ENCODE results near the gene TMEM50B. TPM values are rescaled to one million over a fixed set of nuclear protein-coding genes. Genes with fewer than 3 reads are reported as not detected.
"Not testable (repeated sequence)": the region's sequence is repeated elsewhere in the genome, so short reads cannot be mapped to it uniquely, and the experiment has no call there.

The TMEM50B gene
- total RNA-seq, 1 experiment from 2014 or later: 39.7 TPM

DNA sequence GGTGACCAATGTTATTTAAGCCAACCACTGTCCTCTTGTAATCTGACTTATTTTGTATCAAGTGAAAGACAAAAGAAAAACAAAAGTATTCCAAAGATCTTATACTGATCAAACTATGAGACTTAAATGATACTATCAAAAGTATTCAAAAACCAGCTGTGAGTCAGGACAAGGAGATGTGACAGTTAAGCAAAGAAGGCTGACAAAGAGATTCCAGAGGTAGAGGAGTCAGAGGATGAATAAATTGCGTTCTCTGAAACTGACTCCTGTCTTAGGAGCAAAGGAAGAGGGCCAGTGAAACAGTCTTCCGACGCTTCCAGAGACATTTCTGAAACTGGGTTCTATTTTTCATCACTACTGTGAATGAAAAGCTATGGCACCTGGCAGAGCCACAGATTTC, 20.9 kb downstream of the TMEM50B start:
- Histone ChIP-seq H3K9me3 (replicated peaks) (no peaks in the 10 kb centered on the region), H3K27ac (no peak overlapping the region), H3K4me3 (no peak overlapping the region), H3K27me3 (replicated peaks) (no peaks in the 10 kb centered on the region), H3K4me1 (replicated peaks) (no peaks in the 10 kb centered on the region), H3K36me3 (peaks cover 15% of the 10 kb centered on the region)
- DNase-seq (ENCODE audit: low read depth in 1 of 2, low spot score in 2 of 2): no peak

- Histone ChIP-seq H3K9me3 (replicated peaks) (no peaks in the 10 kb centered on the region), H3K36me3 (peaks cover 15% of the 10 kb centered on the region), H3K4me3 (no peak overlapping the region), H3K27me3 (replicated peaks) (no peaks in the 10 kb centered on the region), H3K4me1 (replicated peaks) (no peaks in the 10 kb centered on the region), H3K27ac (no peak overlapping the region)
- no peak for DNase-seq (ENCODE audit: low read depth in 1 of 2, low spot score in 2 of 2)
Observed at GRCh38 chr21:33455686-33456446, 23.9 kb downstream of the TMEM50B start.

GRCh38 chr21:33452362-33452761, 27.4 kb downstream of the TMEM50B start:
- DNase-seq (ENCODE audit: low read depth in 1 of 2, low spot score in 2 of 2): no peak
- Histone ChIP-seq H3K4me1 (replicated peaks) (no peaks in the 10 kb centered on the region), H3K27ac (no peak overlapping the region), H3K27me3 (replicated peaks) (no peaks in the 10 kb centered on the region), H3K36me3 (peaks cover 11% of the 10 kb centered on the region; the same call in 1 of the 2 replicates), H3K4me3 (no peak overlapping the region), H3K9me3 (replicated peaks) (no peaks in the 10 kb centered on the region)

DNA sequence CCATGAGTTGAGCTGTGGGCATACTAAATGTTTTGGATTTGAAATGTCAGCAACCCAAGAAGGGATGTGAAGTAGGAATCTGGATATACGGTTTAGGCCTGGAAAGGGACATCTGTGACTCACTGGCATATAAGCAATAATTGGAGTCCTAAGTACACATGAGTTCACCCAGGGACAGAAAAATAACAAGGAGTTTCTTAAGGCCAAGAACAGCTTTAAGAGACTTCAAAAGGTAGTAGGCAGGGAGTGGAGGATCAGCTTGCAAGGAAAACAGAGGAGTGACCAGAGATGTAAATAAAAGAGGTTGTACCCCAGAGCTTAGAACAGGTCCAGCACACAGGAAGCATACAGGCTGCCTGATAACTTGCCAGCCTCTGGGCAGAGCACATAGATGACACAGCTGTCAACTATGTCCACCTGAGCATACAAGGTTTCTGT, 28.1 kb downstream of the TMEM50B start:
- Histone ChIP-seq H3K4me3 (no peak overlapping the region), H3K36me3 (peaks cover 11% of the 10 kb centered on the region; the same call in 1 of the 2 replicates), H3K27ac (no peak overlapping the region), H3K4me1 (replicated peaks) (no peaks in the 10 kb centered on the region), H3K27me3 (replicated peaks) (no peaks in the 10 kb centered on the region), H3K9me3 (replicated peaks) (no peaks in the 10 kb centered on the region)
- DNase-seq (ENCODE audit: low read depth in 1 of 2, low spot score in 2 of 2): no peak

DNA sequence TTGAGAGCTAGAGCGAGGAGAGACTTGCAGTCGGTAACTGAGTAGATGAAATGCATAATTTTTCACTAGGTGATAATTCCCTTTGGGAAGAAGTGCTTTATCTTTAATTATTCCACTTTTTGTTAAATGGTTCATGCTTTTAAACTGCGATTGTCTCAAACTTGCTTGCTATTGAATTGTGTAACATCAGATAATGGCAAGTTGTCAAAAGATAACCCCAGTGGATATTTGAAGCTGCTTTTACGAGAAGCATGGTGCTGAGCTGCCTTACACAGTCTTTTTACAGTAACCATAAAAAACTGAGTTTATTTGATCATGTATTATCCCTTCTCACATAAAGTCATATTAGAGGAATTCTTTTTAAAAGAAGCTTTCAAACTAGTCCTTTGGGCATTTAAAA, 30.2 kb downstream of the TMEM50B start:
- H3K9me3 ChIP-seq (replicated peaks): no peaks in the 10 kb centered on the region
- H3K4me1 ChIP-seq (replicated peaks): no peaks in the 10 kb centered on the region
- peaks cover 2% of the 10 kb centered on the region; the same call in 1 of the 2 replicates for H3K36me3 ChIP-seq
- no peaks in the 10 kb centered on the region for H3K27me3 ChIP-seq (replicated peaks)
- no peak overlapping the region for H3K4me3 ChIP-seq
- DNase-seq (ENCODE audit: low read depth in 1 of 2, low spot score in 2 of 2): no peak
- no peak overlapping the region for H3K27ac ChIP-seq

- not testable (repeated sequence) for H3K36me3 ChIP-seq; H3K27me3 ChIP-seq (replicated peaks); H3K27ac ChIP-seq; H3K4me3 ChIP-seq; H3K9me3 ChIP-seq (replicated peaks); DNase-seq (ENCODE audit: low read depth in 1 of 2, low spot score in 2 of 2)
- peaks cover 24% of the 10 kb centered on the region for H3K4me1 ChIP-seq (replicated peaks)
Observed at GRCh38 chr21:33446620-33447019, 33.2 kb downstream of the TMEM50B start.

GRCh38 chr21:33444499-33444898, 35.3 kb downstream of the TMEM50B start:
- Histone ChIP-seq H3K4me3 (no peak overlapping the region), H3K4me1 (replicated peaks) (peaks cover 31% of the 10 kb centered on the region), H3K36me3 (peaks cover 7% of the 10 kb centered on the region), H3K9me3 (replicated peaks) (no peaks in the 10 kb centered on the region), H3K27me3 (replicated peaks) (no peaks in the 10 kb centered on the region), H3K27ac (no peak overlapping the region)
- DNase-seq (ENCODE audit: low read depth in 1 of 2, low spot score in 2 of 2): no peak

- Histone ChIP-seq H3K4me3 (no peak overlapping the region), H3K36me3 (peaks cover 12% of the 10 kb centered on the region), H3K9me3 (replicated peaks) (no peaks in the 10 kb centered on the region), H3K4me1 (replicated peaks) (peaks cover 31% of the 10 kb centered on the region), H3K27ac (0 out of 2 replicates have a peak overlapping the region, but pooled peaks have one; percentile 28), H3K27me3 (replicated peaks) (no peaks in the 10 kb centered on the region)
- DNase-seq (ENCODE audit: low read depth in 1 of 2, low spot score in 2 of 2): no peak
Observed at GRCh38 chr21:33443194-33443593, 36.6 kb downstream of the TMEM50B start.

- Histone ChIP-seq H3K36me3 (peaks cover 24% of the 10 kb centered on the region), H3K27me3 (replicated peaks) (no peaks in the 10 kb centered on the region), H3K9me3 (replicated peaks) (no peaks in the 10 kb centered on the region), H3K27ac (peak overlapping the region; percentile 65), H3K4me1 (replicated peaks) (peaks cover 31% of the 10 kb centered on the region), H3K4me3 (no peak overlapping the region)
- DNase-seq (ENCODE audit: low read depth in 1 of 2, low spot score in 2 of 2): peak; percentile 84 to 85
Observed at GRCh38 chr21:33441489-33442477, 38.0 kb downstream of the TMEM50B start.

- Histone ChIP-seq H3K27me3 (replicated peaks) (no peaks in the 10 kb centered on the region), H3K9me3 (replicated peaks) (no peaks in the 10 kb centered on the region; the same call in 1 of the 2 replicates), H3K27ac (no peak overlapping the region), H3K4me1 (replicated peaks) (peaks cover 28% of the 10 kb centered on the region), H3K4me3 (no peak overlapping the region), H3K36me3 (peaks cover 66% of the 10 kb centered on the region)
- no peak for DNase-seq (ENCODE audit: low read depth in 1 of 2, low spot score in 2 of 2)
Observed at GRCh38 chr21:33437140-33437539, 42.6 kb downstream of the TMEM50B start.

DNA sequence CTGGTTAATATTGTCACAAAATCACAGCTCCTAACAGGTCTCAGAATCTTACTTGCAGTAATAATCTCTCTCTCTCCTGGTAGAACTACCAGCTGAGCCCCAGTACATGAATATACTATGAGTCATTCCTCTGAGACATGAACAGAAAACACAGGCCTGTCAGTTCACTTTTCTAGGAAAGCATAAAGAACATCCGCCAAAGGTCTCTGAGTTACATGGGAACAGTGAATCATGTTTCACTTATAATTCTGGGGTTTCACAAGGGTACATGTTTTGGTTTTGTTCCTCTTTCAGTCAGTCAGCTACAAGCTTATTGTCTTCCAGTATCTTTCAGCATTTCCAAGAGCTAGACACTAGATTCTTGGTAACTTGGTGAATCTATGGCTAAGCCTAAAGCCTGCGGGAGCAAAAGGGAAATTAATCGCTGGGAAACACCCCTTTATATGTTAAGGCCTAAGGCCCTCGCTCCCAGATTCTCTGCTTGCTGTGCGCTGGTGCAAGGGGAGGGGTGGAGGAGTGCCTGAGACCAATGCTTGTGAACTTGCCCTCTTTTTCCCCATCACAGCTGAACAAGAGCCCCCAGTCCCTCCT, 44.9 kb downstream of the TMEM50B start:
- Histone ChIP-seq H3K4me3 (no peak overlapping the region), H3K27me3 (replicated peaks) (no peaks in the 10 kb centered on the region), H3K36me3 (peaks cover 88% of the 10 kb centered on the region), H3K9me3 (replicated peaks) (no peaks in the 10 kb centered on the region; the same call in 1 of the 2 replicates), H3K27ac (0 out of 2 replicates have a peak overlapping the region, but pooled peaks have one; percentile 29), H3K4me1 (replicated peaks) (peaks cover 16% of the 10 kb centered on the region)
- peak in 1 of 2 experiments; percentile 65 for DNase-seq (ENCODE audit: low read depth in 1 of 2, low spot score in 2 of 2)

GRCh38 chr21:33433425-33434114, 46.2 kb downstream of the TMEM50B start:
- peaks cover 20% of the 10 kb centered on the region for H3K4me1 ChIP-seq (replicated peaks)
- peaks cover 95% of the 10 kb centered on the region for H3K36me3 ChIP-seq
- no peaks in the 10 kb centered on the region; the same call in 1 of the 2 replicates for H3K9me3 ChIP-seq (replicated peaks)
- no peak overlapping the region for H3K4me3 ChIP-seq
- DNase-seq (ENCODE audit: low read depth in 1 of 2, low spot score in 2 of 2): no peak
- no peak overlapping the region for H3K27ac ChIP-seq
- H3K27me3 ChIP-seq (replicated peaks): no peaks in the 10 kb centered on the region

- Histone ChIP-seq H3K36me3 (peaks cover 97% of the 10 kb centered on the region), H3K27me3 (replicated peaks) (no peaks in the 10 kb centered on the region), H3K27ac (no peak overlapping the region), H3K4me1 (replicated peaks) (peaks cover 20% of the 10 kb centered on the region), H3K4me3 (no peak overlapping the region), H3K9me3 (replicated peaks) (no peaks in the 10 kb centered on the region; the same call in 1 of the 2 replicates)
- DNase-seq (ENCODE audit: low read depth in 1 of 2, low spot score in 2 of 2): no peak
Observed at GRCh38 chr21:33433001-33433400, 46.8 kb downstream of the TMEM50B start.
